ENCODE measurements around the gene MSANTD7.

MSANTD7 gene

DNA sequence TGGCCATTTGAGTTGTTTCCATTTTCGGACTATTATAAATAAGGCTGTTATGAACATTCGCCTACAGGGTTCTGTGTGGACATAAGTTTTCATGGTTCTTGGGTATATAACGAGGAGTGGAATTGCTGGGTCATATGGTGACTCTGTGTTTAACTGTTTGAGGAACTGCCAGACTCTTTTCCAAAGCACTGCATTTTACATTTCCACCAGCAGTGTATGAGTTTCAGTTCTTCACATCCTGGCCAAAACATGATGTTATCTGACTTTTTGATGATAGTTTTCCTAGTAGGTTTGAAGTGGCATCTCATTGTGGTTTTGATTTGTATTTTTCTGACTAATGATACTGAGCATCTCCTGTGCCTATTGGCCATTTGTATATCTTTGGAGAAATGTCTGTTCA lies 46.0 kb downstream of the MSANTD7 start:
- Histone ChIP-seq H2AFZ (ENCODE audit: low read depth, low read length) (no peak overlapping the region), H3K27me3 (ENCODE audit: insufficient read depth, low read length, poor library complexity) (no peaks in the 10 kb centered on the region), H3K36me3 (ENCODE audit: insufficient read depth, low read length) (peaks cover 45% of the 10 kb centered on the region), H3K4me3 (ENCODE audit: low read depth in 1 of 2, low read length in 2 of 2) (no peak overlapping the region), H3K9ac (ENCODE audit: low read depth, low read length) (no peak overlapping the region), H4K20me1 (ENCODE audit: insufficient read depth, low read length) (peaks cover 63% of the 10 kb centered on the region), H3K4me1 (ENCODE audit: insufficient read depth, low read length) (peaks cover 44% of the 10 kb centered on the region), H3K79me2 (ENCODE audit: insufficient read depth, low read length) (peaks cover 99% of the 10 kb centered on the region), H3K27ac (ENCODE audit: low read length) (no peak overlapping the region), H3K9me3 (ENCODE audit: insufficient read depth, low read length, severe bottlenecking) (no peaks in the 10 kb centered on the region), H3K4me2 (ENCODE audit: insufficient read depth, low read length) (peak overlapping the region; percentile 33; the same call in 1 of the 2 replicates)
- ATAC-seq (ENCODE audit: insufficient read depth, low read depth) (peak; percentile 58), DNase-seq (no peak)
- TF ChIP-seq EZH2 (IDR thresholded peaks at IDR 0.05; ENCODE audit: borderline replicate concordance, low read depth, low read length, severe bottlenecking): no peak
- TF ChIP-seq, protein P1, sequence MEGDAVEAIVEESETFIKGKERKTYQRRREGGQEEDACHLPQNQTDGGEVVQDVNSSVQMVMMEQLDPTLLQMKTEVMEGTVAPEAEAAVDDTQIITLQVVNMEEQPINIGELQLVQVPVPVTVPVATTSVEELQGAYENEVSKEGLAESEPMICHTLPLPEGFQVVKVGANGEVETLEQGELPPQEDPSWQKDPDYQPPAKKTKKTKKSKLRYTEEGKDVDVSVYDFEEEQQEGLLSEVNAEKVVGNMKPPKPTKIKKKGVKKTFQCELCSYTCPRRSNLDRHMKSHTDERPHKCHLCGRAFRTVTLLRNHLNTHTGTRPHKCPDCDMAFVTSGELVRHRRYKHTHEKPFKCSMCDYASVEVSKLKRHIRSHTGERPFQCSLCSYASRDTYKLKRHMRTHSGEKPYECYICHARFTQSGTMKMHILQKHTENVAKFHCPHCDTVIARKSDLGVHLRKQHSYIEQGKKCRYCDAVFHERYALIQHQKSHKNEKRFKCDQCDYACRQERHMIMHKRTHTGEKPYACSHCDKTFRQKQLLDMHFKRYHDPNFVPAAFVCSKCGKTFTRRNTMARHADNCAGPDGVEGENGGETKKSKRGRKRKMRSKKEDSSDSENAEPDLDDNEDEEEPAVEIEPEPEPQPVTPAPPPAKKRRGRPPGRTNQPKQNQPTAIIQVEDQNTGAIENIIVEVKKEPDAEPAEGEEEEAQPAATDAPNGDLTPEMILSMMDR (IDR thresholded peaks at IDR 0.05; ENCODE audit: borderline replicate concordance, extremely low read depth, low read length, poor library complexity, severe bottlenecking): no peak
